Activated naive CD8-positive, alpha-beta T cell (primary cell): ENCODE results near the gene PGK2.
"Not testable (repeated sequence)": the region's sequence is repeated elsewhere in the genome, so short reads cannot be mapped to it uniquely, and the experiment has no call there.

Experiments used
- H3K27ac Mint-ChIP-seq: one replicate; pipeline ENCODE4 v1.8.0; 2021; ENCODE audit warnings: mixed read lengths
- H3K27me3 Mint-ChIP-seq: one replicate; pipeline ENCODE4 v1.8.0; 2021; ENCODE audit warnings: mixed read lengths
- H3K36me3 Mint-ChIP-seq: one replicate; pipeline ENCODE4 v1.8.0; 2021; ENCODE audit warnings: mixed read lengths
- H3K4me1 Mint-ChIP-seq: one replicate; pipeline ENCODE4 v1.8.0; 2021; ENCODE audit warnings: low read depth, mixed read lengths
- H3K4me3 Mint-ChIP-seq: one replicate; pipeline ENCODE4 v1.8.0; 2021; ENCODE audit warnings: mild to moderate bottlenecking, mixed read lengths
- H3K9me3 Mint-ChIP-seq: one replicate; pipeline ENCODE4 v1.8.0; 2021; ENCODE audit warnings: low read depth, mixed read lengths

Gene PGK2

DNA sequence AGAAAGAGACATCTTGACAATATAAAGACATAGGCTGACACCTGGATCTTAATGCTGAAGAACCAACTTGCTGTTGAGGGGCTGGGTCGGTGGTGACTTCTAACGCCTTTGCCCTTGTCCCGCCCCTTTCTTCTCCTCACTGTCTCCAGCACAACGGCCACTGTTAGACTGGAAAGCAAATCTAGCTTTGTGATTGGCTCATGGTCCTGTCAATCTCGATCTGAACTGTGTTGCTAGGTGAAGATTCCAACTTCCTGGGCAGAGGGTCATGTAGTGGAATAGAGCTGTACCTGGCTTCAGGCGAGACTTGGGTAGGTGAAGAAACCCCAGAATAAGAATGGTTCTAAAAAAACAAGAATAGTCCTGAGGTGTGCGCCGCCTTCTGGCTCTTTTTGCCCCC is at the start of gene PGK2:
TSS of gene PGK2 (minus strand) at position 110 of the 400 bp plus-strand sequence. CDS start at position 12, 98 bp downstream.
- no peak within 1 kb of the TSS for H3K4me3 Mint-ChIP-seq
- H3K27ac Mint-ChIP-seq = no peak within 1 kb of the TSS
- H3K36me3 Mint-ChIP-seq = no peaks in the 10 kb centered on the region
- no peaks in the 10 kb centered on the region for H3K4me1 Mint-ChIP-seq
- no peaks in the 10 kb centered on the region for H3K27me3 Mint-ChIP-seq
- no peaks in the 10 kb centered on the region for H3K9me3 Mint-ChIP-seq

GRCh38 chr6:49835140-49835539 is 48.1 kb upstream of the PGK2 start:
- H3K27ac Mint-ChIP-seq = no peak overlapping the region
- H3K4me1 Mint-ChIP-seq = no peaks in the 10 kb centered on the region
- H3K9me3 Mint-ChIP-seq = no peaks in the 10 kb centered on the region
- no peaks in the 10 kb centered on the region for H3K36me3 Mint-ChIP-seq
- H3K4me3 Mint-ChIP-seq = no peak overlapping the region
- no peaks in the 10 kb centered on the region for H3K27me3 Mint-ChIP-seq

DNA sequence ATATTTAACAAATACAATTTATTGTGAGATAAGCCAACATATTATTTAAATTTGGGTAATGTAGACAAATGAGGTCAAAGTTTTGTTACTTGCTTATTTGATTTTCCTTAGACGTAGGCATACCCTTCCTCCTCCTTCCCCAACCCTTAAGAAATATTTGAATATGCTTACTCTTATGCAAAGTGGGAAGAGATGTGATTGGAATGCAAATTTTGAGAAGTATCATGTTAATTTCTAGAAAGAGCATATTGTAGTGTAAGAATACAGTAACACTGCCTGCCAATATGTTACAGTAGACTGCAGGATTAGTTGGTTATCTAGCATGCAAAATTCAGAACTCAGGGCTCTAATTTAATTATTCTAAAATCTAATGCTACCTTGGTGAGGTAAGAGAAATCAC is 46.3 kb upstream of the PGK2 start:
- Mint-ChIP-seq H3K4me3 (no peak overlapping the region), H3K36me3 (no peaks in the 10 kb centered on the region), H3K4me1 (no peaks in the 10 kb centered on the region), H3K27ac (no peak overlapping the region), H3K27me3 (no peaks in the 10 kb centered on the region), H3K9me3 (no peaks in the 10 kb centered on the region)

GRCh38 chr6:49826743-49827406 is 39.8 kb upstream of the PGK2 start:
- no peaks in the 10 kb centered on the region for H3K36me3 Mint-ChIP-seq
- H3K4me3 Mint-ChIP-seq = no peak overlapping the region
- no peaks in the 10 kb centered on the region for H3K4me1 Mint-ChIP-seq
- H3K27ac Mint-ChIP-seq = no peak overlapping the region
- no peaks in the 10 kb centered on the region for H3K27me3 Mint-ChIP-seq
- peaks cover 8% of the 10 kb centered on the region for H3K9me3 Mint-ChIP-seq

GRCh38 chr6:49815166-49815565 is 28.1 kb upstream of the PGK2 start:
- no peaks in the 10 kb centered on the region for H3K36me3 Mint-ChIP-seq
- H3K4me1 Mint-ChIP-seq = no peaks in the 10 kb centered on the region
- H3K27me3 Mint-ChIP-seq = no peaks in the 10 kb centered on the region
- no peaks in the 10 kb centered on the region for H3K9me3 Mint-ChIP-seq
- H3K27ac Mint-ChIP-seq = no peak overlapping the region
- H3K4me3 Mint-ChIP-seq = no peak overlapping the region

DNA sequence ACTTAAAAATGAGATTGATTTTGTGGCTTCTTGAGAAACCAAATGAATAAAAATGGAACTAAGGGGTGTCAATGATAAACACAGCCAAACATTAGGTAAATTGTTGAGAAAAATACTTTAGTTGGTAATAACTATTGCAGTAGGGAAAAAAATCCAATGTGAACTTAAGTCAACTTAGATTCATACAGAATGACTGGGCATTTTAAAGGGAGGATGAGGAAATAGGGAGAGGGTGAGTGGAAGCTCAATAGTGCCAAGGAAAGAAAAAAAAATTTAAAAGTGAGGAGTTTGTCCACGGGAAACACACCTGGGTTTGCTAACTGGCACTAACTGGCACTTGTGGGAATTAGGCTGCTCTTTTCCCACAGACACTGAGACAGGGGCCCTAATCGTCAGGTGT is 26.2 kb upstream of the PGK2 start:
- H3K9me3 Mint-ChIP-seq = no peaks in the 10 kb centered on the region
- no peak overlapping the region for H3K4me3 Mint-ChIP-seq
- H3K4me1 Mint-ChIP-seq = no peaks in the 10 kb centered on the region
- H3K27ac Mint-ChIP-seq = no peak overlapping the region
- no peaks in the 10 kb centered on the region for H3K36me3 Mint-ChIP-seq
- no peaks in the 10 kb centered on the region for H3K27me3 Mint-ChIP-seq

DNA sequence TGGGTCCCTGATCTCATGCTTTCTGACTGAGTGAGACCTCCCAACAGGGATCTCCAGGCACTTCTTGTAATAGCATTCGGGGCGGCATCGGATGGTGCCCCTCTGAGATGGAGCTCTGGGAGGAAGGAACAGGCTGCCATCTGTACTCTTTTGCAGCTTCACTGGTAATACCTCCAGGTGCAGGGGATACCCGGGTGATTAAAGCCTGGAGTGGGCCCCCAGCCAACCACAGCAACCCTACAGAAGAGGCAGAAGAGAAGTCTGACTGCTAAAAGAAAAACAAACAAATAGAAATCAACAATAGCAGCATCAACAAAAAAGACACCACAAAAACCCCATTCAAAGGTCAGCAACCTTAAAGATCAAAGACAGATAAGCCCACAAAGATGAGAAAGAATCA is 19.1 kb upstream of the PGK2 start:
- Mint-ChIP-seq H3K9me3 (no peaks in the 10 kb centered on the region), H3K4me3 (no peak overlapping the region), H3K36me3 (no peaks in the 10 kb centered on the region), H3K27me3 (no peaks in the 10 kb centered on the region), H3K4me1 (no peaks in the 10 kb centered on the region), H3K27ac (no peak overlapping the region)

- no peaks in the 10 kb centered on the region for H3K27me3 Mint-ChIP-seq
- no peaks in the 10 kb centered on the region for H3K9me3 Mint-ChIP-seq
- no peaks in the 10 kb centered on the region for H3K4me1 Mint-ChIP-seq
- H3K36me3 Mint-ChIP-seq = no peaks in the 10 kb centered on the region
- H3K27ac Mint-ChIP-seq = no peak overlapping the region
- H3K4me3 Mint-ChIP-seq = no peak overlapping the region
These were observed 18.2 kb upstream of the PGK2 start for GRCh38 chr6:49805246-49805645.

DNA sequence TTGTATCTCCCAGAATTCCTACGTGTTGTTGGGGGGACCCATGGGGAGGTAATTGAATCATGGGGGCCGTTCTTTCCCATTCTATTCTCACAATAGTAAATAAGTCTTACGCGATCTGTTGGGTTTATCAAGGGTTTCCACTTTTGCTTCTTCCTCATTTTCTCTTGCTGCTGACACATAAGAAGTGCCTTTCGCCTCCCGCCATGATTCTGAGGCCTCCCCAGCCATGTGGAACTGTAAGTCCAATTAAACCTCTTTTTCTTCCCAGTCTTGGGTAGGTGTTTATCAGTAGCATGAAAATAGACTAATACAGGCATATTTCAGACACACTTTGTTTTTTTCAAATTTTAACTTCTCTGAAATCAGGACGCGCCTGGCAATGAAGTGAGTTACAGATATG is 14.4 kb upstream of the PGK2 start:
- H3K27ac Mint-ChIP-seq = no peak overlapping the region
- H3K4me1 Mint-ChIP-seq = no peaks in the 10 kb centered on the region
- H3K9me3 Mint-ChIP-seq = no peaks in the 10 kb centered on the region
- no peaks in the 10 kb centered on the region for H3K27me3 Mint-ChIP-seq
- no peaks in the 10 kb centered on the region for H3K36me3 Mint-ChIP-seq
- H3K4me3 Mint-ChIP-seq = no peak overlapping the region

DNA sequence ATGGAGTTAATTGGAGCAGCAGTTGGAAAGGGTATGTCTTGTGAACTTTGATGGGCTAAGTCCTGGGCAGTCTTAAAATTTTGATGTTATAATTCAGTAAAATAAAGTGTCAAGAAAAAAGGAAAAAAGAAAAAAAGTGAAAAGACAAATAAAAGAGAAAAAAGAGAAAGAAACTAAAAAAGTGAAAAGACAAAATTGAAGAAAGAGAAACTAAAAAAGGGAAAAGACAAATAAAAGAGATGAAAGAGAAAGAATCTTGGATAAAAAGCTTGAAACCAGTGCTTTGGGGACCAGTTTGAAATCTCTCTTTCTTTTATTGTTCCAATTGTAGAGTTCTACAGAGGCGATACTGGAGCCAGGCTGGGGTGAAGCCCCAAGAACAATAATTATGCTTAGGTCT is 12.0 kb upstream of the PGK2 start:
- H3K9me3 Mint-ChIP-seq = no peaks in the 10 kb centered on the region
- no peak overlapping the region for H3K4me3 Mint-ChIP-seq
- no peaks in the 10 kb centered on the region for H3K27me3 Mint-ChIP-seq
- H3K4me1 Mint-ChIP-seq = no peaks in the 10 kb centered on the region
- H3K36me3 Mint-ChIP-seq = no peaks in the 10 kb centered on the region
- H3K27ac Mint-ChIP-seq = no peak overlapping the region

DNA sequence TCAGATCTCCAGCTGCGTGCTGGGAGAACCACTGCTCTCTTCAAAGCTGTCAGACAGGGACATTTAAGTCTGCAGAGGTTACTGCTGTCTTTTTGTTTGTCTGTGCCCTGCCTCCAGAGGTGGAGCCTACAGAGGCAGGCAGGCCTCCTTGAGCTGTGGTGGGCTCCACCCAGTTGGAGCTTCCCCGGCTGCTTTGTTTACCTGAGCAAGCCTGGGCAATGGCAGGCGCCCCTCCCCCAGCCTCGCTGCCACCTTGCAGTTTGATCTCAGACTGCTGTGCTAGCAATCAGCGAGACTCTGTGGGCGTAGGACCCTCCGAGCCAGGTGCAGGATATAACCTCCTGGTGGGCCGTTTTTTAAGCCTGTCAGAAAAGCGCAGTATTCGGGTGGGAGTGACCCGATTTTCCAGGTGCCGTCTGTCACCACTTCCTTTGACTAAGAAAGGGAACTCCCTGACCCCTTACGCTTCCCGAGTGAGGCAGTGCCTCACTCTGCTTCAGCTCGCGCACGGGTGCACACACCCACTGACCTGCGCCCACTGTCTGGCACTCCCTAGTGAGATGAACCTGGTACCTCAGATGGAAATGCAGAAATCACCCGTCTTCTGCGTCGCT is 9.9 kb upstream of the PGK2 start:
- H3K36me3 Mint-ChIP-seq = not testable (repeated sequence)

DNA sequence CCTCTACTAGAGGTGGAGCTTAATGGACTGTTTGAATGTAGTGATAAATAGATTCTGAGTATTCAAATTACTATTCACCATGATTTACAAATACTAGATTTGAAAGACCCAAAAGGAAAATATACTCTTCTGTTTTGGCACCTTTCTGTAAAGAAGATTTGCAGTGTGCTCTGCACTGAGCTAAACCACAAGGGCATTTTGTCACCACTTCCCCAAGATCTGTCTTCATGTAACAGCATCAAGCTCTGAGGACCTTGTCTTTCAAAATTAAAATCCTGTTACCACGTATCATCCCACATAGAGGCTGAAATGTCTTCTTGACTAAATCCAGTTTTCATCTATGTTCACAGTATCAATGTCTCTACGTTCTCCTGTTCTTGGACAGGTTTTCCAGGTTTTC is 3.3 kb upstream of the PGK2 start:
- Mint-ChIP-seq H3K9me3 (no peaks in the 10 kb centered on the region), H3K36me3 (no peaks in the 10 kb centered on the region), H3K4me1 (no peaks in the 10 kb centered on the region), H3K27ac (no peak overlapping the region), H3K27me3 (no peaks in the 10 kb centered on the region), H3K4me3 (no peak overlapping the region)

More for the DNA sequence above, 9.9 kb upstream of the PGK2 start:
- not testable (repeated sequence) for H3K27me3 Mint-ChIP-seq, H3K27ac Mint-ChIP-seq, H3K9me3 Mint-ChIP-seq, H3K4me3 Mint-ChIP-seq, H3K4me1 Mint-ChIP-seq

- H3K4me1 Mint-ChIP-seq = no peaks in the 10 kb centered on the region
- H3K9me3 Mint-ChIP-seq = no peaks in the 10 kb centered on the region
- H3K36me3 Mint-ChIP-seq = no peaks in the 10 kb centered on the region
- no peaks in the 10 kb centered on the region for H3K27me3 Mint-ChIP-seq
- no peak overlapping the region for H3K4me3 Mint-ChIP-seq
- H3K27ac Mint-ChIP-seq = no peak overlapping the region
These were observed 2.8 kb downstream of the PGK2 start for GRCh38 chr6:49784272-49784671.

GRCh38 chr6:49782725-49783124 is 4.4 kb downstream of the PGK2 start:
- no peaks in the 10 kb centered on the region for H3K27me3 Mint-ChIP-seq
- H3K27ac Mint-ChIP-seq = no peak overlapping the region
- H3K9me3 Mint-ChIP-seq = no peaks in the 10 kb centered on the region
- H3K4me1 Mint-ChIP-seq = no peaks in the 10 kb centered on the region
- H3K36me3 Mint-ChIP-seq = no peaks in the 10 kb centered on the region
- no peak overlapping the region for H3K4me3 Mint-ChIP-seq

DNA sequence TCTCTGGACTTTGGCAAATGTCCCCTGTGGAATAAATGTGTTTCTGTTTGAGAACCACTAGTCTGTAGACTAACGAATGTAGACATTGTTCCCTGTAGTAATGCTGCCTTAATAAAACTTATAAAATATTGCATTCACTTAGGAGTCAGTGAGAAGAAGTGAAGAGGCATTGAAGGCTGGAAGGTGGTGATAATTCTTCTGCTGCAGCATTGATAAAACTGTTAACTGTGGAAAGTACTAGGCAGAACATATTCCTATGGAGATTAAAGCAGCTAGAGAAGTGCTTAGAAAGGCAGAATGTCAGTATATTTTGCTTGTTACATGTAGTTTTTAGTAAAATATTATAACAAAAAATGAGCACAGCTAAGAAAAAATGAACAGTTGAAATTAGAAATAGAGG is 4.8 kb downstream of the PGK2 start:
- Mint-ChIP-seq H3K4me3 (no peak overlapping the region), H3K36me3 (no peaks in the 10 kb centered on the region), H3K27me3 (no peaks in the 10 kb centered on the region), H3K27ac (no peak overlapping the region), H3K9me3 (no peaks in the 10 kb centered on the region), H3K4me1 (no peaks in the 10 kb centered on the region)

GRCh38 chr6:49776444-49776843 is 10.6 kb downstream of the PGK2 start:
- Mint-ChIP-seq H3K27ac (no peak overlapping the region), H3K9me3 (no peaks in the 10 kb centered on the region), H3K36me3 (no peaks in the 10 kb centered on the region), H3K4me3 (no peak overlapping the region), H3K27me3 (no peaks in the 10 kb centered on the region), H3K4me1 (no peaks in the 10 kb centered on the region)
